GM23338 (cell line): Measurements from ENCODE around the gene HAS3. TPM values are rescaled to one million over a fixed set of nuclear protein-coding genes. Genes with fewer than 3 reads are reported as not detected.

Experiments
- ATAC-seq: fragments of 200-7000 bp; cut with Tn5 transposase; 3 replicates; pipeline ENCODE4 v1.9.1; 2020
- DNase-seq: peaks from one replicate; pipeline ENCODE4 v3.0.0-alpha.2; 2015; ENCODE audit warnings: low spot score
- H2AFZ ChIP-seq: fragments of 200-600 bp; sonication (generic); 2 replicates; pipeline ENCODE4 v1.8.0; 2016; ENCODE audit warnings: antibody characterized with exemption, mild to moderate bottlenecking, moderate library complexity
- H3F3A ChIP-seq: fragments of 200-600 bp; sonication (generic); replicated peaks from 2 replicates; pipeline ENCODE4 v1.8.0; 2017; ENCODE audit warnings: antibody characterized with exemption, mixed run types, low read depth
- H3K27ac ChIP-seq: fragments of 200-600 bp; sonication (generic); 2 replicates; pipeline ENCODE4 v1.6.1; 2016; ENCODE audit warnings: low read depth
- H3K27me3 ChIP-seq: fragments of 200-600 bp; sonication (generic); 2 replicates; pipeline ENCODE4 v1.8.0; 2016; ENCODE audit warnings: mild to moderate bottlenecking, mixed run types, moderate library complexity; ENCODE audit not compliant: insufficient read depth
- H3K36me3 ChIP-seq: fragments of 200-600 bp; sonication (generic); 2 replicates; pipeline ENCODE4 v1.8.0; 2016; ENCODE audit warnings: mild to moderate bottlenecking; ENCODE audit not compliant: insufficient read depth
- H3K4me1 ChIP-seq: fragments of 200-600 bp; sonication (generic); 2 replicates; pipeline ENCODE4 v1.8.0; 2016; ENCODE audit warnings: mild to moderate bottlenecking, moderate library complexity; ENCODE audit not compliant: insufficient read depth
- H3K4me2 ChIP-seq: fragments of 200-600 bp; sonication (generic); 2 replicates; pipeline ENCODE4 v1.7.1; 2017; ENCODE audit warnings: mixed run types
- H3K4me3 ChIP-seq: fragments of 200-600 bp; sonication (generic); 2 replicates; pipeline ENCODE4 v1.6.1; 2016; ENCODE audit warnings: mixed run types
- H3K79me2 ChIP-seq: fragments of 200-600 bp; sonication (generic); replicated peaks from 2 replicates; pipeline ENCODE4 v1.8.0; 2017; ENCODE audit warnings: mild to moderate bottlenecking; ENCODE audit not compliant: insufficient read depth
- H3K9me2 ChIP-seq: fragments of 200-600 bp; sonication (generic); 2 replicates; pipeline ENCODE4 v1.8.0; 2017; ENCODE audit not compliant: insufficient read depth
- H4K20me1 ChIP-seq: fragments of 200-600 bp; sonication (generic); replicated peaks from 2 replicates; pipeline ENCODE4 v1.8.0; 2017; ENCODE audit warnings: mild to moderate bottlenecking; ENCODE audit not compliant: insufficient read depth
- H3K27ac Mint-ChIP-seq: 2 replicates; pipeline ENCODE4 v1.8.0; 2020; ENCODE audit warnings: inconsistent platforms, mild to moderate bottlenecking, moderate library complexity, mixed read lengths
- H3K27me3 Mint-ChIP-seq: 3 replicates; pipeline ENCODE4 v1.8.0; 2022; ENCODE audit warnings: low read depth, mild to moderate bottlenecking, moderate library complexity, mixed read lengths, inconsistent platforms; ENCODE audit not compliant: insufficient read depth, poor library complexity
- H3K36me3 Mint-ChIP-seq: 3 replicates; pipeline ENCODE4 v1.8.0; 2021; ENCODE audit warnings: low read depth, mild to moderate bottlenecking, inconsistent platforms, moderate library complexity, mixed read lengths
- H3K4me1 Mint-ChIP-seq: 3 replicates; pipeline ENCODE4 v1.8.0; 2020; ENCODE audit warnings: mild to moderate bottlenecking, inconsistent platforms, mixed read lengths
- H3K4me3 Mint-ChIP-seq: 3 replicates; pipeline ENCODE4 v1.8.0; 2021; ENCODE audit warnings: moderate library complexity, mild to moderate bottlenecking, inconsistent platforms, mixed read lengths
- H3K9me3 Mint-ChIP-seq: 3 replicates; pipeline ENCODE4 v1.8.0; 2020; ENCODE audit warnings: moderate library complexity, mild to moderate bottlenecking, inconsistent platforms, mixed read lengths
- CREB1 ChIP-seq: fragments of 250-450 bp; sonication (Bioruptor Pico); IDR thresholded peaks from 2 replicates; pipeline ENCODE4 v1.5.0; 2020; ENCODE audit warnings: low read depth, mild to moderate bottlenecking, moderate library complexity
- EZH2 ChIP-seq: fragments of 200-600 bp; sonication (generic); IDR thresholded peaks from one replicate; pipeline ENCODE4 v1.8.0; 2017; ENCODE audit warnings: antibody characterized with exemption, mild to moderate bottlenecking, low read depth; ENCODE audit not compliant: unreplicated experiment
- EZH2phosphoT487 ChIP-seq: fragments of 200-600 bp; sonication (generic); IDR thresholded peaks from one replicate; pipeline ENCODE4 v1.8.1; 2018; ENCODE audit warnings: antibody characterized with exemption; ENCODE audit not compliant: unreplicated experiment
- JUNB ChIP-seq: IDR thresholded peaks from one replicate; pipeline ENCODE4 v1.6.1; 2016; ENCODE audit warnings: antibody characterized with exemption; ENCODE audit not compliant: unreplicated experiment
- NANOG ChIP-seq: IDR thresholded peaks from 2 replicates; pipeline ENCODE4 v1.6.1; 2016; ENCODE audit warnings: antibody characterized with exemption, borderline replicate concordance
- POLR2AphosphoS5 ChIP-seq: IDR thresholded peaks from 2 replicates; pipeline ENCODE4 v1.6.1; 2016; ENCODE audit warnings: antibody characterized with exemption, low read depth
- STAT1 ChIP-seq: IDR thresholded peaks from one replicate; pipeline ENCODE4 v1.6.1; 2016; ENCODE audit warnings: antibody characterized with exemption; ENCODE audit not compliant: unreplicated experiment
- ZNF114 ChIP-seq: fragments of 250-450 bp; sonication (Bioruptor Pico); IDR thresholded peaks from 2 replicates; pipeline ENCODE4 v1.5.0; 2020; ENCODE audit warnings: mild to moderate bottlenecking, moderate library complexity
- ZNF331 ChIP-seq: fragments of 250-450 bp; sonication (Bioruptor Pico); IDR thresholded peaks from 2 replicates; pipeline ENCODE4 v1.5.0; 2020; ENCODE audit warnings: low read depth, mild to moderate bottlenecking, moderate library complexity
- polyA plus RNA-seq: library from polyadenylated mRNA; unstranded; fragments of >200 nt; fragmentation: Nextera tagmentation; extraction: Ambion mirVana; gene quantifications from 2 replicates; pipeline ENCODE4 v1.2.1, GENCODE V29; 2016
- total RNA-seq: library from RNA; depleted of rRNA; stranded (reverse); fragments of >200 nt; shearing (Covaris generic); gene quantifications from 2 replicates; pipeline ENCODE4 v1.2.3, GENCODE V29; 2014
- TF ChIP-seq, protein P1 (sequence below): IDR thresholded peaks from 2 replicates; pipeline ENCODE4 v1.6.1; 2016; ENCODE audit warnings: antibody characterized with exemption
- TF ChIP-seq, protein P2 (sequence below): IDR thresholded peaks from one replicate; pipeline ENCODE4 v1.6.1; 2018; ENCODE audit warnings: antibody characterized with exemption; ENCODE audit not compliant: unreplicated experiment
- TF ChIP-seq, protein P3 (sequence below), 2 experiments: fragments of 200-600 bp in 1 of 2; sonication (generic) in 1 of 2; conservative IDR thresholded peaks; 2 replicates each; pipeline versions ENCODE4 v1.5.1 to v1.6.1; 2016 to 2017; ENCODE audit warnings: antibody characterized with exemption in 2 of 2, low read depth in 2 of 2, mild to moderate bottlenecking in 2 of 2, moderate library complexity in 1 of 2
- TF ChIP-seq, protein P4 (sequence below): fragments of 250-450 bp; sonication (Bioruptor Pico); IDR thresholded peaks from 2 replicates; pipeline ENCODE4 v1.5.0; 2020; ENCODE audit warnings: mild to moderate bottlenecking, moderate library complexity

Gene HAS3
- total and polyA plus RNA-seq, 2 experiments from 2014 or later = 7.3 to 54.9 TPM

DNA sequence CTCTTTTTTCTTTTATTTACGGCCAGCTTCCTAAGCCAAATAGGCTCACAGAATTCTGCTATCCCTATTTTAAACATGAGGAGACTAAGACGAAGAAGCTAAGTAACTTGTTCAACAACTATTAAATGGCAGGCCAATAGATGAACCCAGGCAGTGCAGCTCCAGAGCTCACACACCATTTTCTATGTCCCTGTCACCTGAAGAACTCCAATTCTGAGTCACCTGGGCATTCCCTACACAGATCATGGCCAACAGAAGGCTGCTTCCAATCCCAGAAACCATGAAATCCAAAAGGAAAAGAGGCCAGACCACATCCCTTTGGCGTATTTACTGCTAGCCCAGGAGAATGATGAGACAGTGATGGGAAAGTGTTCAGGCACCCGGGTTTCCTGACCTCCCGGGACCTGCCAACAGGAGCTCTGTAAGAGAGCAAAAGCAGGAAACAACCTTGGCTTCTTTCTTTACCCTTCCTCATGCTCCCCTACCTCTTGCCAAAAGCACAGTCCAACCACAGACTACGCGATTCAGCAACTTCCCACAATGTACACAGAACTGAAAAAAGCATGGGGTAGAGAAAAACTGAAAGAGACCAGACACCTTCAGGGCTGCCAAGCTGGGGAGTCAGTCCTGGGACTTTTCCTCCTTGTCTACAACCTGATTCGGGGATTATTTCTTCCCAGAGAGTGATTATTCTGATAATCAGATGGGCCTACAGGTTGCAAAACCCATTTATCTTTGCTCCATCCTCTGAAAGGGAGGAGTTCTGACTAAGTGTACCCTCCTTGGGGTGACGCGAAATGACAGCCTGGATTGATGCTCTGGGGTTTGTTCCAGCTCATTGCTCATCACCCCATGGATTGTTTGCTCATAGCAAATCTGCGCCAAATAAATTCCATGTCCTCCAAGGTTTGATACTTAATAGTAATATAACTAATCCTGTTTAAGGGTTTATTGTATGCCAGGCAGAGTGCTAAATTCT is 47.8 kb upstream of the HAS3 start:
- H3K4me2 ChIP-seq = no peak overlapping the region
- H3K9me2 ChIP-seq = no peaks in the 10 kb centered on the region
- TF ChIP-seq JUNB (no peak), EZH2phosphoT487 (no peak), STAT1 (no peak), POLR2AphosphoS5 (no peak), EZH2 (no peak), NANOG (no peak), ZNF114 (CRISPR knock-in tag) (no peak), CREB1 (CRISPR knock-in tag) (no peak), ZNF331 (CRISPR knock-in tag) (no peak)
- TF ChIP-seq, protein P1, sequence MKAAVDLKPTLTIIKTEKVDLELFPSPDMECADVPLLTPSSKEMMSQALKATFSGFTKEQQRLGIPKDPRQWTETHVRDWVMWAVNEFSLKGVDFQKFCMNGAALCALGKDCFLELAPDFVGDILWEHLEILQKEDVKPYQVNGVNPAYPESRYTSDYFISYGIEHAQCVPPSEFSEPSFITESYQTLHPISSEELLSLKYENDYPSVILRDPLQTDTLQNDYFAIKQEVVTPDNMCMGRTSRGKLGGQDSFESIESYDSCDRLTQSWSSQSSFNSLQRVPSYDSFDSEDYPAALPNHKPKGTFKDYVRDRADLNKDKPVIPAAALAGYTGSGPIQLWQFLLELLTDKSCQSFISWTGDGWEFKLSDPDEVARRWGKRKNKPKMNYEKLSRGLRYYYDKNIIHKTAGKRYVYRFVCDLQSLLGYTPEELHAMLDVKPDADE = no peak
- TF ChIP-seq, protein P2, sequence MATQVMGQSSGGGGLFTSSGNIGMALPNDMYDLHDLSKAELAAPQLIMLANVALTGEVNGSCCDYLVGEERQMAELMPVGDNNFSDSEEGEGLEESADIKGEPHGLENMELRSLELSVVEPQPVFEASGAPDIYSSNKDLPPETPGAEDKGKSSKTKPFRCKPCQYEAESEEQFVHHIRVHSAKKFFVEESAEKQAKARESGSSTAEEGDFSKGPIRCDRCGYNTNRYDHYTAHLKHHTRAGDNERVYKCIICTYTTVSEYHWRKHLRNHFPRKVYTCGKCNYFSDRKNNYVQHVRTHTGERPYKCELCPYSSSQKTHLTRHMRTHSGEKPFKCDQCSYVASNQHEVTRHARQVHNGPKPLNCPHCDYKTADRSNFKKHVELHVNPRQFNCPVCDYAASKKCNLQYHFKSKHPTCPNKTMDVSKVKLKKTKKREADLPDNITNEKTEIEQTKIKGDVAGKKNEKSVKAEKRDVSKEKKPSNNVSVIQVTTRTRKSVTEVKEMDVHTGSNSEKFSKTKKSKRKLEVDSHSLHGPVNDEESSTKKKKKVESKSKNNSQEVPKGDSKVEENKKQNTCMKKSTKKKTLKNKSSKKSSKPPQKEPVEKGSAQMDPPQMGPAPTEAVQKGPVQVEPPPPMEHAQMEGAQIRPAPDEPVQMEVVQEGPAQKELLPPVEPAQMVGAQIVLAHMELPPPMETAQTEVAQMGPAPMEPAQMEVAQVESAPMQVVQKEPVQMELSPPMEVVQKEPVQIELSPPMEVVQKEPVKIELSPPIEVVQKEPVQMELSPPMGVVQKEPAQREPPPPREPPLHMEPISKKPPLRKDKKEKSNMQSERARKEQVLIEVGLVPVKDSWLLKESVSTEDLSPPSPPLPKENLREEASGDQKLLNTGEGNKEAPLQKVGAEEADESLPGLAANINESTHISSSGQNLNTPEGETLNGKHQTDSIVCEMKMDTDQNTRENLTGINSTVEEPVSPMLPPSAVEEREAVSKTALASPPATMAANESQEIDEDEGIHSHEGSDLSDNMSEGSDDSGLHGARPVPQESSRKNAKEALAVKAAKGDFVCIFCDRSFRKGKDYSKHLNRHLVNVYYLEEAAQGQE = no peak
- TF ChIP-seq, protein P3, sequence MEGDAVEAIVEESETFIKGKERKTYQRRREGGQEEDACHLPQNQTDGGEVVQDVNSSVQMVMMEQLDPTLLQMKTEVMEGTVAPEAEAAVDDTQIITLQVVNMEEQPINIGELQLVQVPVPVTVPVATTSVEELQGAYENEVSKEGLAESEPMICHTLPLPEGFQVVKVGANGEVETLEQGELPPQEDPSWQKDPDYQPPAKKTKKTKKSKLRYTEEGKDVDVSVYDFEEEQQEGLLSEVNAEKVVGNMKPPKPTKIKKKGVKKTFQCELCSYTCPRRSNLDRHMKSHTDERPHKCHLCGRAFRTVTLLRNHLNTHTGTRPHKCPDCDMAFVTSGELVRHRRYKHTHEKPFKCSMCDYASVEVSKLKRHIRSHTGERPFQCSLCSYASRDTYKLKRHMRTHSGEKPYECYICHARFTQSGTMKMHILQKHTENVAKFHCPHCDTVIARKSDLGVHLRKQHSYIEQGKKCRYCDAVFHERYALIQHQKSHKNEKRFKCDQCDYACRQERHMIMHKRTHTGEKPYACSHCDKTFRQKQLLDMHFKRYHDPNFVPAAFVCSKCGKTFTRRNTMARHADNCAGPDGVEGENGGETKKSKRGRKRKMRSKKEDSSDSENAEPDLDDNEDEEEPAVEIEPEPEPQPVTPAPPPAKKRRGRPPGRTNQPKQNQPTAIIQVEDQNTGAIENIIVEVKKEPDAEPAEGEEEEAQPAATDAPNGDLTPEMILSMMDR (conservative IDR thresholded peaks at IDR 0.05; ENCODE audit: low read depth in 2 of 2) = no peak
- TF ChIP-seq, protein P4, sequence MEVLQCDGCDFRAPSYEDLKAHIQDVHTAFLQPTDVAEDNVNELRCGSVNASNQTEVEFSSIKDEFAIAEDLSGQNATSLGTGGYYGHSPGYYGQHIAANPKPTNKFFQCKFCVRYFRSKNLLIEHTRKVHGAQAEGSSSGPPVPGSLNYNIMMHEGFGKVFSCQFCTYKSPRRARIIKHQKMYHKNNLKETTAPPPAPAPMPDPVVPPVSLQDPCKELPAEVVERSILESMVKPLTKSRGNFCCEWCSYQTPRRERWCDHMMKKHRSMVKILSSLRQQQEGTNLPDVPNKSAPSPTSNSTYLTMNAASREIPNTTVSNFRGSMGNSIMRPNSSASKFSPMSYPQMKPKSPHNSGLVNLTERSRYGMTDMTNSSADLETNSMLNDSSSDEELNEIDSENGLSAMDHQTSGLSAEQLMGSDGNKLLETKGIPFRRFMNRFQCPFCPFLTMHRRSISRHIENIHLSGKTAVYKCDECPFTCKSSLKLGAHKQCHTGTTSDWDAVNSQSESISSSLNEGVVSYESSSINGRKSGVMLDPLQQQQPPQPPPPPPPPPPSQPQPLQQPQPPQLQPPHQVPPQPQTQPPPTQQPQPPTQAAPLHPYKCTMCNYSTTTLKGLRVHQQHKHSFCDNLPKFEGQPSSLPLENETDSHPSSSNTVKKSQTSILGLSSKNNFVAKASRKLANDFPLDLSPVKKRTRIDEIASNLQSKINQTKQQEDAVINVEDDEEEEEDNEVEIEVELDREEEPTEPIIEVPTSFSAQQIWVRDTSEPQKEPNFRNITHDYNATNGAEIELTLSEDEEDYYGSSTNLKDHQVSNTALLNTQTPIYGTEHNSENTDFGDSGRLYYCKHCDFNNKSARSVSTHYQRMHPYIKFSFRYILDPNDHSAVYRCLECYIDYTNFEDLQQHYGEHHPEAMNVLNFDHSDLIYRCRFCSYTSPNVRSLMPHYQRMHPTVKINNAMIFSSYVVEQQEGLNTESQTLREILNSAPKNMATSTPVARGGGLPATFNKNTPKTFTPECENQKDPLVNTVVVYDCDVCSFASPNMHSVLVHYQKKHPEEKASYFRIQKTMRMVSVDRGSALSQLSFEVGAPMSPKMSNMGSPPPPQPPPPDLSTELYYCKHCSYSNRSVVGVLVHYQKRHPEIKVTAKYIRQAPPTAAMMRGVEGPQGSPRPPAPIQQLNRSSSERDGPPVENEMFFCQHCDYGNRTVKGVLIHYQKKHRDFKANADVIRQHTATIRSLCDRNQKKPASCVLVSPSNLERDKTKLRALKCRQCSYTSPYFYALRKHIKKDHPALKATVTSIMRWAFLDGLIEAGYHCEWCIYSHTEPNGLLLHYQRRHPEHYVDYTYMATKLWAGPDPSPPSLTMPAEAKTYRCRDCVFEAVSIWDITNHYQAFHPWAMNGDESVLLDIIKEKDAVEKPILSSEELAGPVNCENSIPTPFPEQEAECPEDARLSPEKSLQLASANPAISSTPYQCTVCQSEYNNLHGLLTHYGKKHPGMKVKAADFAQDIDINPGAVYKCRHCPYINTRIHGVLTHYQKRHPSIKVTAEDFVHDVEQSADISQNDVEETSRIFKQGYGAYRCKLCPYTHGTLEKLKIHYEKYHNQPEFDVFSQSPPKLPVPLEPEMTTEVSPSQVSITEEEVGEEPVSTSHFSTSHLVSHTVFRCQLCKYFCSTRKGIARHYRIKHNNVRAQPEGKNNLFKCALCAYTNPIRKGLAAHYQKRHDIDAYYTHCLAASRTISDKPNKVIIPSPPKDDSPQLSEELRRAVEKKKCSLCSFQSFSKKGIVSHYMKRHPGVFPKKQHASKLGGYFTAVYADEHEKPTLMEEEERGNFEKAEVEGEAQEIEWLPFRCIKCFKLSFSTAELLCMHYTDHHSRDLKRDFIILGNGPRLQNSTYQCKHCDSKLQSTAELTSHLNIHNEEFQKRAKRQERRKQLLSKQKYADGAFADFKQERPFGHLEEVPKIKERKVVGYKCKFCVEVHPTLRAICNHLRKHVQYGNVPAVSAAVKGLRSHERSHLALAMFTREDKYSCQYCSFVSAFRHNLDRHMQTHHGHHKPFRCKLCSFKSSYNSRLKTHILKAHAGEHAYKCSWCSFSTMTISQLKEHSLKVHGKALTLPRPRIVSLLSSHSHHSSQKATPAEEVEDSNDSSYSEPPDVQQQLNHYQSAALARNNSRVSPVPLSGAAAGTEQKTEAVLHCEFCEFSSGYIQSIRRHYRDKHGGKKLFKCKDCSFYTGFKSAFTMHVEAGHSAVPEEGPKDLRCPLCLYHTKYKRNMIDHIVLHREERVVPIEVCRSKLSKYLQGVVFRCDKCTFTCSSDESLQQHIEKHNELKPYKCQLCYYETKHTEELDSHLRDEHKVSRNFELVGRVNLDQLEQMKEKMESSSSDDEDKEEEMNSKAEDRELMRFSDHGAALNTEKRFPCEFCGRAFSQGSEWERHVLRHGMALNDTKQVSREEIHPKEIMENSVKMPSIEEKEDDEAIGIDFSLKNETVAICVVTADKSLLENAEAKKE (CRISPR knock-in tag) = no peak
- no peak overlapping the region for H2AFZ ChIP-seq
- H3K79me2 ChIP-seq = no peaks in the 10 kb centered on the region
- H3K27ac ChIP-seq = no peak overlapping the region
- H3K27me3 ChIP-seq = no peaks in the 10 kb centered on the region
- Mint-ChIP-seq H3K4me1 (peaks cover 18% of the 10 kb centered on the region), H3K4me3 (no peak overlapping the region), H3K27me3 (peaks cover 3% of the 10 kb centered on the region), H3K9me3 (no peaks in the 10 kb centered on the region), H3K27ac (peak overlapping the region; percentile 26; the same call in 1 of the 2 replicates), H3K36me3 (no peaks in the 10 kb centered on the region)
- ATAC-seq (peak; percentile 38; the same call in 1 of the 3 replicates), DNase-seq (no peak)
- H4K20me1 ChIP-seq = no peaks in the 10 kb centered on the region
- peaks cover 20% of the 10 kb centered on the region for H3K4me1 ChIP-seq
- 0 out of 2 replicates have a peak, but pooled peaks cover 2% of the 10 kb centered on the region for H3F3A ChIP-seq
- no peak overlapping the region for H3K4me3 ChIP-seq
- no peaks in the 10 kb centered on the region for H3K36me3 ChIP-seq
